Measurements from ENCODE around the gene TPO.
A peak's percentile ranks its signal among the peaks of the same experiment; 100 is the strongest.
"Not testable (repeated sequence)": the region's sequence is repeated elsewhere in the genome, so short reads cannot be mapped to it uniquely, and the experiment has no call there.

The TPO gene

DNA sequence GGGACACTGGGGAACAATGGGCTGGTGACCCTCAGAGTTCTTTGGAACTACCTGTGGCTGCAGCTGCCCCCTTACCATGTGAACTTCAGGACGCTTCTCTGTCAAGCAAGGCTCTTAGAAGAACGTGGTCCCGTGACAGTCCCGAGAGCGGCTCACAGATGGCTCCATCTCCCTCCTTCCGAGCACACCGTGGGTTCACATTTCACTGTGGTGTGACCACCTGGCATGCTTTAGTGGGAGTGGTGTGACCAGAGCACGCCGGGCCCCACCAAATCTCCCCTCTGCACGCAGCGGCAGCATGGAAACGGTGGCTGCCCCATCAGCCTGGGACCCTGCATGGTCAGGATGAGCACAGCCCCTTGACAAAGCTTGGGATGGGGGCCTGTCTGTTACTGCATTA is 9.7 kb upstream of the TPO start:
- DNase-seq (ENCODE audit: insufficient read length, low spot score), result no peak
- no peak for FAIRE-seq

DNA sequence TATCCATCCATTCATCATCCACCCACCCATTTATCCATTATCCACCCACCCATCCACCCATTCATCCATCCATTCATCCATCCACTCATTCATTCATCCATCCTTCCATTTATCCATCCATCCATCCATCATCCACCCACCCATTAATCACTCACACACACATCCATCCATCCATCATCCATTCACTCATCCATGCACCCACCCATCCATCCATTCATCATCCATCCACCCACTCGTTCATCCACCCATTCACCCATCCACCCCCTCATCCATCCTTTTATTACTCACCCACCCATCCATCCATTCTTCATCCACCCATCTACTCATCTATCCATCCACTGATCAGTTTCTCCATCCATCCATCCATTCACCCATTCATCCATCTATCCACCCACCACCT is 8.1 kb upstream of the TPO start:
- DNase-seq (ENCODE audit: insufficient read length, low spot score) (no peak), FAIRE-seq (peak; percentile 46)

DNA sequence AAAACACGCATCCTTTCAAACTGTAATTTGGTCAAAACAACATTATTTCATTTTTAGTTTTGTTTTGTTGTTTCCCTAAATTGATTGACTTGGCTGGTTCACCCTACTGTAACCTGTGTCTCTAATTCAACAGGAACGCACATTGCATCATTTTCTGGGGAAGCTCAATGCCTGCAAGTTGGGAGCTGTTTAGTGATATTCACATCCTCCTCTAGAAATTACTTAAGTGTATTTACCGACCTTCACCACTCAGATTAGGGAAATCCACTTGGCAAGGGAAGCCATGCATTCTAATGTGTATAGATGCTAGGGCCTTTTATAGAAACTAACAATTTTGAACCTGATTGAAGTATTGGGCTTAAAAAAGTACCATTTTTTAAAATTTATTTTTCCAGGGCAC is 7.3 kb upstream of the TPO start:
- FAIRE-seq (no peak), DNase-seq (ENCODE audit: insufficient read length, low spot score) (no peak)

DNA sequence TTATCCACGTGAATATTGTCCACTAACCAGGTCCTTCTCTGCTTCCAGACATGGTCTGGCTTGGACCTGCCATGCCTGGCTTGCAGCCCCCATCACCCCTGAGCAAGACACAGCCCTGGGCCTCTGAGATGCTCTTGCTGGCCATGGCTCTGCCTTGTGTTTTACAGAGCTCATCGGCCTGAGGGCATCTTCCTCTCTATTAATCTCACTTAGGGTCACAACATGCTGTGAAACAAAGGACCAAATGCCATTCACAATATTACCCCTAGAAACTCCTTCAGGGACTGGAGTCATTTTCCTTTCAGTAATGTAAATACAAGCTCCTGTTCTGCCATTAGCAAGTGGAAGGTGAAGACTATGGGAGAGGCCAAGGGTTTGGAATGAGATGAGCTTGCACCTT is 6.8 kb upstream of the TPO start:
- DNase-seq (ENCODE audit: insufficient read length, low spot score), result no peak
- no peak for FAIRE-seq

DNA sequence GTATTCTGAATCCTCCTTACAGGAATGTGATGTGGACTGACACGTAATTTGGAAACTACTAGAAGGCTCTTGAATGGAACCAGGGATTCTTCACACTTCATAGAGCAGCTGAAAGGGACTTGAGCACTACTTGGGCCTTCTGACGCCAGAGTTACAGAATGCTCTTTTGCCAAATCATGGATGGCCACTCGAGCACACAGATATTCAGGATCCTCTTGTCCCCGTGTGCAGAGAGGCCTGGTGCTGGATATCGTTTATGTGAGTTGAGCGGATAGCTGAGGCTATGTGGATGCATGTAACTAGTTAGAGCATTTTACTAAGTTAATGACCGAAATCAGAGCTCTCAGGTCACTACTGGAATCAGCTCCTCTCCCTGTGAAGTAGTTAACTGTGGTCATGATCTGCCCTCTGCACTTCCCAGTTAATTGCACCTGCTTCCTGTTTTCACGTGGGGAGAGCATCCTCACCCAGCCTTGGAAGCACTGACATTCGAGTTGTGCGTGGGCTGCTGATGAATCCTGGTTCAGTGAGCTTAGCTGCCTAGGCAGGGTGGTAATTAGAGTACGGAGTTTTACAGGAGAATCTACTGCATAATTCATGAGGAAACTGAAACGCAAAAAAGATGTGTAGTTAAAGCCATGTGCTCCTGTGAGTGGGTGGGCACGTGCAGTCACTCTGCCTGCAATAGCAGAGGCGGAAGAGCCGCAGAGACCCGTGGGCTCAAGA is 5.2 kb upstream of the TPO start:
- no peak for DNase-seq (ENCODE audit: insufficient read length, low spot score)
- FAIRE-seq, result peak; percentile 52

DNA sequence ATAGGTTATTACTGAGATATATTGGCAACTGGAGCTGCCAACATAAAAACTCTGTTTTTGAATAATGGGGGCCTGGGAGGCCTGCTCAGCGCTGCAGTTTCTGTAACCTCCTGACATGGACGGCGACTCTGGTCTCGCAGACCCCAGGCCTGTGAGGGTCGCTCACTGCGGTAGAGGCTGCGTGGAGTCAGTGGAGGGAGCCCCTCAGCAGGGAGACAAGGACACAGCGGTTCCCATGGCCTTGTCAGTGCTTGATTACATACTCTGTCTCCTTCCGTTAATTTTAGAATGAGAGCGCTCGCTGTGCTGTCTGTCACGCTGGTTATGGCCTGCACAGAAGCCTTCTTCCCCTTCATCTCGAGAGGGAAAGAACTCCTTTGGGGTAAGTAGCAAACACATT is 858 bp downstream of the TPO start:
- DNase-seq (ENCODE audit: insufficient read length, low spot score) (no peak), FAIRE-seq (no peak)

DNA sequence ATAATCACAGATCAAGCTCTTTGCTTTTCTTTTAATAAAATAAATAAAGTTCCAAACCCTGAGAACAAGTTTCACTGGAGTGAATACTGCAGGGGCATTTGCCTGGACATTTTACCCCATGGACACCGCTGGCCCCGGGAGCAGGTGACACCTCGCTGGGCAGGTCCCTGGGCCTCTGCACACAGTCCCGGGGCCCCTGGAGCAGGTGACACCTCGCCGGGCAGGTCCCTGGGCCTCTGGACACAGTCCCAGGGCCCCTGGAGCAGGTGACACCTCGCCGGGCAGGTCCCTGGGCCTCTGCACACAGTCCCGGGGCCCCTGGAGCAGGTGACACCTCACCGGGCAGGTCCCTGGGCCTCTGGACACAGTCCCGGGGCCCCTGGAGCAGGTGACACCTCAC is 1.6 kb downstream of the TPO start:
- not testable (repeated sequence) for DNase-seq (ENCODE audit: insufficient read length, low spot score); FAIRE-seq

DNA sequence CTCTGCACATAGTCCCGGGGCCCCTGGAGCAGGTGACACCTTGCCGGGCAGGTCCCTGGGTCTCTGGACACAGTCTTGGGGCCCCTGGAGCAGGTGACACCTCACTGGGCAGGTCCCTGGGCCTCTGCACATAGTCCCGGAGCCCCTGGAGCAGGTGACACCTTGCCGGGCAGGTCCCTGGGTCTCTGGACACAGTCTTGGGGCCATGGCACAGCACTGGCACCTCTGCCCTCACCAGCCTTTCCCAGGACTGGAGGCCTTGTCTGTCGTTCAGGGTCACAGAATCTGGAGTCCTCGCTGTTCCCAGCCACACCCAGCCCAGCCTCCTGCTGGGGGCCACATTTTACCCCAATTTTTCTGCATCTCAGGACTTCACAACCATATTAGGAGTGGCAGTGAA is 2.2 kb downstream of the TPO start:
- FAIRE-seq (no peak), DNase-seq (ENCODE audit: insufficient read length, low spot score) (no peak)

DNA sequence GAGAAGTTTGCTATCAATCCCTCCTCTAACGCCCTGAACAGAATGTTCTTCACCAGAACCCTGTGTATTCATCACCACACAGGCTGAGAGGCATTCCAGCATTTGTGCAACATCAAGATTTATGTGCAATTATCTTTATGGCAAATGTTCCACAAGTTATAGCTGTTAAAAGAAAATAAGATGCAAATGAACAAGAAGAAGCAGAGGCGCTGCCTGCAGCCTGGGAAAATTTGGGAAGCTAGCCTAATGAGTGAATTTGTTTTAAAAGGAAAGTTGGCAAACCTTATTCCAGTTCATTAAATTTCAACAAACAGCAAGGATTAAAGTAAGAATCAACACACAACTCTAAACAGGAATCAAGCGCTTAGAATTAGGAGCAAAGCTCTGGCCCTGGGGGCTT is 5.3 kb downstream of the TPO start:
- DNase-seq (ENCODE audit: insufficient read length, low spot score) (no peak), FAIRE-seq (no peak)

DNA sequence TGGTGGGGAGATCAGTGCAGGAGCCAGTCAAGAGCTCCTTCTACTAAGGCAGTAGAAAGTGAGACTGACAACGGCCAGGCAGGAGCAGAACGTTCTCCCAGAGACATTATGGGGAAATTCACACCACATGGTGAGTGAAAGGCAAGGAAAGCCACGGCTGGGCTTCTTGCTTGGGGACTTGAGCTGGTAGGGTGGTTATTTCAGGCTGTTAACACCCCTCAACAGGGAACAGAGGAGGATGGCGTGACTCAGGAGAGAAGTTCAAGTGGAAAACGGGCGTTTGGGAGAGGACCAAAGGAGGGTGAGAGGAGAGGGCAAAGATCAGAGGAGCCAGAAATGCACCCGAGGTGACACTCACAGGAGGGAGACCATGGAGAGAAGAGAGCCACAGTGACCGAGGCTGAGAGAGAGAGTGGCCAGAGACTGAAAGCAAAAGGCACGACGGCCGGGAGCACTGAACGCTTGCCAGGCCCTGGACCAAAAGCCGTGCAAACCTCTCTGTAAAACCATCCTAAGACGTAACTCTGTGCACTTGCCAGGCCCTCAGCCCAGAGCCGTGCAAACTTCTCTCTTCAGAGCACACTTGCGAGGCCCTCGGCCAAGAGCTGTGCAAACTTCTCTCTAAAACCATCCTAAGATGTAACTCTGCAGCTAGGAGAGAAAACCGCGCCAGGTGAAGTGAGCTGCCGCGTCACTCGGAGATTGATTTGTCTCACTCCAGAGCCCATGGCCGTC is 7.7 kb downstream of the TPO start:
- FAIRE-seq (no peak), DNase-seq (ENCODE audit: insufficient read length, low spot score) (no peak)

DNA sequence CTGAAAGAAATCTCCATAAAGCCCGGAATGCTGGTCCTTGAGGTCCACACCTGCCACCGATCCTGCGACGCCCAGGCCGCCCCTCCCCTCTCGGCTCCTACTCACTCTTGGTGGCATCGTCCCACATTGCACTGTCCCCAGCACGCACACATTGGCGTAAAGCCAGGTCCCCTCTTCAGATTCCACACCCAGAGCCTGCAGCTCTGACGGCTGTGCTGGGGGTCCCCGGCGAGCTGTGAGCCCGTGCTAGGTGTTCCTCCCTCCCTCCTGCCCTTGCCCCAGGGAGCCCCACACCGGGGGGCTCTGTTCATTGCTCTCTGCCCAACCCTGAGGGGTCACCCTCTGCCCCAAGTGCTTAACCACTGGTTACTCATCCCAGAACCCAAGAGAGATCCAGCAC is 8.5 kb downstream of the TPO start:
- DNase-seq (ENCODE audit: insufficient read length, low spot score), result no peak
- no peak for FAIRE-seq

DNA sequence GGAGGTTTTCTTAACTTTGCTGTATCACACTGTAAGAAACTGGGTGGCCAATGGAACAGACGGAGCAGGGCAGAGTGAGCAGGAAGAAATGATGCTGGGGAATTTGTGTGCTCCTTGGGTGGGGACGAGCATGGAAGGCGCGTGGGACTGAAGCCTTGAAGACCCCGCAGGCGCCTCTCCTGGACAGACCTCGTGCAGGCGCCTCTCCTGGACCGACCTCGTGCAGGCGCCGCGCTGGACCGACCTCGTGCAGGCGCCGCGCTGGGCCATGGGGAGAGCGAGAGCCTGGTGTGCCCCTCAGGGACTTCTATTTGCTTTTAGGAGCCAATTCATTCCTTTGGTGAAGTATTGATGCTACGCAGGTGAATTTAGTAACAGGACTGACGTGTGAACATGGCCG is 8.9 kb downstream of the TPO start:
- no peak for DNase-seq (ENCODE audit: insufficient read length, low spot score)
- no peak for FAIRE-seq

DNA sequence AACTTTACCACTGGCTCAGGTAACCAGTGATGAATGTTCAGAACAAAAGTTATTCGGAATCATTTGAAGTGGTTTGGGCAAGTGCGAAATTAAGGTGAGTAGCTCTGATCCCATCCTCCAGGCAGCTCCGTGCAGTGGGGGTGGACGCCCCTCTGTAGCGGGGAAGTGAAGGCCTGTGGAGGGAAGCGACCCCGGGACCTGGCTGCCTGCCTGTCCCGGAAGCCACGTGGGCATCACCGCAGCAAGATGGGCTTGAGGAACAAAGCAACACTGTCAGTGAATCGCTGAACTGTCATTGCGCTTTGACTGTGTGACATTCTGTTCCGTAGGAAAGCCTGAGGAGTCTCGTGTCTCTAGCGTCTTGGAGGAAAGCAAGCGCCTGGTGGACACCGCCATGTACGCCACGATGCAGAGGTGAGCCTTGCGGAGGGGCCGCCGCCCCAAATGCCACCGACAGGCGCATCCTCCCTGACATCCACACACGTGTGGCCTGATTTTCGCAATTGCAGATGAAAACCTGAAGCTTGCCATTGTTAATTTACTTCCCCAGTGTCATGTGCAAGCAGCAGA is 9.5 kb downstream of the TPO start:
- DNase-seq (ENCODE audit: insufficient read length, low spot score) (no peak), FAIRE-seq (no peak)

DNA sequence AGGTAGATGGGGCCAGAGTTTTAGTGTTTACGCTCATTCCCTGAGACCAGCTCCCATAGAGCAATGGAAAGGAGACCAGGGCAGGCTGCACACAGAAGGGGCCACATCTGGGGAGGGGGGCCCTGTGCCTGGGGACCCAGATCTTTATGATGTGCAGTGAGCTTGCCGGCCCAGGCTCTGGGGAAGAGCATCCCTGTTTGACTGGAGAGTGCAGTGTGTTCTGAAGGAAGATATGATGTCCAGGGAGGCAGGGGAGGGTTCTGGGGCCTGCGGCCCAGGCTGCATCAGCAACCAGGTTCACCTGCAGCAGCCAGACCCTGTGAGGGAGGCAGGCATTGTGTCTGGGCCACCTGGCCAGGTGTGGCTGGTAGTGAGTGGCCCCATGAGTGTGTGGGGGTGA is 13.8 kb downstream of the TPO start:
- DNase-seq (ENCODE audit: insufficient read length, low spot score) (no peak), FAIRE-seq (no peak)

DNA sequence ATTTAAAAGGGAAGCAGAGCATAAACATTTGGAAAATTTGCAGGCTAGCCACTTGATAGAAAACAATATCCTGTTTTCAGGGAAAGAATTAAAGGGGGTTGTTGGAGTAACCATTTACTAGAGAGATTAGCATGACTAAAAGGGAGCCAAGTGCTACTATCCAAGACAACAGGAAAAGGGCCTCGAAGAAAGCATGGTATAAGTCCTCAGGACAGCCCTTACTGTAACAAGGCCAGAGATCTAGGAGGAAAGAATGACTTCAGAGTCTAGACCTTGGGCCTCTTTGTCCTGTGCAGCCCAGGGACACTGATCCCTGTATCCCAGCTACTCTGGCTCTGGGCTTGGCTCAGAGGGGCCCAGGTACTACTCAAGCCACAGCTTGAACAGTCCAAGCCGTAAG is 16.6 kb downstream of the TPO start:
- DNase-seq (ENCODE audit: insufficient read length, low spot score) (no peak), FAIRE-seq (no peak)

DNA sequence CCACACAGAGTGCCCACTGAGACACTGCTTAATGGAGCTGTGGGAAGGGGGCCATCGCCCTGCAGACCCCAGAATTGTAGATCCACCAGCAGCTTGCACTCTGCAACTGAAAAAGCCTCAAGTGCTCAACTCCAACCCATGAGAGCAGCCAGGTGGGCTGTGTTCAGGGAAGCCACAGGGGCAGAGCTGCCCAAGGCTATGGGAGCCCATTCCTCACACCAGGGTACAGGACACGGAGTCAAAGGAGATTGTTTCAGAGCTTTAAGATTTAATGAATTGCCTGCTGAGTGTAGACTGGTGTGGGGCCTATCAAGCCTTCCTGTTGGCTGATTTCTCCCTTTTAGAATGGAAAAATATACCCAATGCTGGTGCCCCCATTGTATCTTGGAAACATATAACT is 17.2 kb downstream of the TPO start:
- no peak for DNase-seq (ENCODE audit: insufficient read length, low spot score)
- FAIRE-seq, result no peak

DNA sequence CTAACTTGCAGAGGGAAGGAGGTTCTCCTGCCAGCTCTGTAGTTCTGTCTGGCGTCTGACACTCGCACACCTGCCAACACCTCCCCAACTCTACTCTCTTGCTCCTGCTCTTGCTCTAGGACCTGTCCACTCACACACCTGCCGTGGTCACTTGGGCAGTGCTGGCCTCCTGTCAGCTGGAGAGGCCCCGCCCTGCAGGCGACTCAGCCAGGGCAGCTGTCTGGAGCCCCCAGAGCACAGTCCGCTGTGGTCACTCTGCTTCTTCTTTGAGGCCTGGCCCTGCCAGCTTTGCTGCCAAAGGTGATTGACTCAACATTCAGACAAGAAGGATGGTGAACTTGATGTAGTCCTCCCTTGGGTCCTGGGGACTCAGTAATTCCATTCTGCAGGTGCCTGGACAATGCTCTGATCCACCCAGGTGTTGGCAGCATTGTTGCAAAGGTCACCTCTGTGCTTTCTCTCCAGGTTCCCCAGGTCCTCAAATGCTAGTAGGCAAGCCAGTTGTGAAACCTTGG is 18.7 kb downstream of the TPO start:
- no peak for DNase-seq (ENCODE audit: insufficient read length, low spot score)
- no peak for FAIRE-seq

DNA sequence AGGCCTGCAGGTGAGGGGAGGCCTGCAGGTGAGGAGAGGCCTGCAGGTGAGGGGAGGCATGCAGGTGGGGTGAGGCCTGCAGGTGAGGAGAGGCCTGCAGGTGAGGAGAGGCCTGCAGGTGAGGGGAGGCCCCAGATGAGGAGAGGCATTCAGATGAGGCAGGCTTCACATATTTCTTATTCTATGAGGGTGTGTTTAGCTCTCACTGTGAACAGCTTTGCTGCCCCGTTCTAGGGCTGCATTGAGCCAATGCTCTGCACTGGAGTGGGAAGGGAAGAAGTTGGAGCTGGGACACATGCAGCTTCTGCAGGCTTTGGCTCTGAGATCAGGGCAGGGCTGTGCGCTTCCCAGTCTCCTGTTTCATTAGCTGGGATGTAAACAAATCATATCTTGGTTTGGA is 19.5 kb downstream of the TPO start:
- DNase-seq (ENCODE audit: insufficient read length, low spot score), result no peak
- FAIRE-seq, result no peak

DNA sequence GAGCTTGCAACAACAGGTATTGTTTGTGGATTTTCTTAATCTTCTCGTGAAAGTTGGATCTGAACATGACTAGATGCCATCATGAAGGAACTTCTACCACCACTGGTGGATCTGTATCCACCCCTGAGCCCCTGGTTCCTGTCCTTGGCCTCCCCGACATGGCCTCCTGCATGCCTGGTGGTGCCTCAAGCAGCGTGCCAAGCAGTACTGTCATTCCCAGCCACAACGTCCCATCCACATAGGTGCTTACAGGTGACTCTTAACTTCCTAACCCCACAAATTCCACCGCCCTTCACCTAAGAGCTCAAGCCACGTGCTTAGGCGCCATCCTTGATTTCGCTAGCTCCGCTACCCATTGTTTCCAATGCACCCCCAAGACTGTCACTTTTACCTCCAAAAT is 23.1 kb downstream of the TPO start:
- FAIRE-seq, result no peak
- no peak for DNase-seq (ENCODE audit: insufficient read length, low spot score)

DNA sequence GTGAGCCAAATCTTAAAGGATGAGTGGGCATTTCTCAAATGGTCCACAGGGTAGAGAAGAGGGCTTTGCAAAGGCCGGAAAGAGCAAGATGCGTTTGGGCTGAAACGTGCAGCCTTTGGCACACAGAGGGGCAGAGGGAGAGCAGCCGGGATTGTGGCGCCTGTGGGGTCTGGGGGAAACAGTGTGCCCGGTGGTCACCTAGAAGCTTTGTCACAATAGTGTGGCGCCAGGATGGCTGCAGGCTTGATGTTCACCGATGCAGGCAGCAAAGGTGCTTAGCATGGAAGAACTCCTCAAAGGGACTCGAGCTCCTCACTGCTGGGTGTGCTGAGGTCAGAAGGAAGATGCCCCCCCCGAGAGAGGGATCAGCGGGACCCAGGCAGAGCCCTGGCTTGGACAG is 23.8 kb downstream of the TPO start:
- FAIRE-seq (no peak), DNase-seq (ENCODE audit: insufficient read length, low spot score) (no peak)

DNA sequence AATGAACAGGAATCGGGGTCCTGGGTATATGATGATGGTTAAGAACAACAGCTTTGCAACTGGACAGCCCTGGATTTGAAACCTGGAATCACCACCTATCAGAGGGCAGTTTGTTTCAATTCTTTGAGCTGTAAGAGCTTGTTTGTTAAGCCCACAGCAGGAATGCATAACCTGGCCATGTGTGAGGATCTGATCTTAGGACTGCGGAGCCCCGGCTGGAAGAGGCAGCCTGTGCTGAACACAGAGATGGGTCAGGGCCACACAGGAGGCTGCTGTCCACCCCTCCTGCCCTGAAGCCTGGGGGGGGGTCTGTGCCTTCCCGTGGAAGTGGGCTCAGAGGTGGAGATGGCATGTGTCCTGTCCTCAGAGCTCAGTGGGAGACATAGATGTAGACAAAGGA is 24.3 kb downstream of the TPO start:
- DNase-seq (ENCODE audit: insufficient read length, low spot score) (no peak), FAIRE-seq (no peak)

DNA sequence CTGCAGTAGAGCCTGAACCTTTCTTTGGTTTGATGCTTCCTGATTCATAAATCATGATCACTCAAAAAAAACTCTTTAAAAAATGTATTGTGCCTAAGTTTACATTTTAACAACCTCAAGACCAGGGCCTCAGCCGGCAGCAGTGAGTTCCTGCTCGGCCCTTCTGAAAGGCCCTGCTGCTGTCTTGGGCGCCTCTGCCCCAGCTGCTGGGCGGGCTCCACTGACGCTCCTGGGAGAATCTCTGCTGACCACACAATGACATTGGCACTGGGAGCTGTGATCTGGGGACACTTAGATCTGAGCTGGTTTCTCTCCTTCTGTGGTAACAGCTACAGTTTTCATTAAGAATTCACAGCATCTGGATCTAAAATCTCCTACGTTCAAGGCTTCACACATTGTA is 25.7 kb downstream of the TPO start:
- DNase-seq (ENCODE audit: insufficient read length, low spot score) (no peak), FAIRE-seq (no peak)
